Large intestine (tissue), 3 donors: ENCODE measurements around the gene MAG. TPM values are rescaled to one million over a fixed set of nuclear protein-coding genes. Genes with fewer than 3 reads are reported as not detected.

Experiments used
- DNase-seq, 2 donors: peaks; one replicate each; pipeline versions ENCODE4 v3.0.0 to v3.0.0-alpha.2; 2013
- H3K27ac ChIP-seq: one replicate; pipeline ENCODE4 v1.5.1; 2013; ENCODE audit warnings: low read length
- H3K27me3 ChIP-seq: 2 replicates; pipeline ENCODE4 v1.6.1; 2013; ENCODE audit warnings: low read length; ENCODE audit not compliant: control insufficient read depth, insufficient read depth
- H3K36me3 ChIP-seq: 2 replicates; pipeline ENCODE4 v1.6.1; 2013; ENCODE audit warnings: low read length; ENCODE audit not compliant: control insufficient read depth, insufficient read depth
- H3K4me1 ChIP-seq: one replicate; pipeline ENCODE4 v1.6.1; 2013; ENCODE audit warnings: low read length; ENCODE audit not compliant: control insufficient read depth, insufficient read depth
- H3K4me3 ChIP-seq: one replicate; pipeline ENCODE4 v1.5.1; 2013; ENCODE audit warnings: low read length
- H3K9me3 ChIP-seq: one replicate; pipeline ENCODE4 v1.6.1; 2013; ENCODE audit warnings: mild to moderate bottlenecking, low read depth, low read length, moderate library complexity; ENCODE audit not compliant: control insufficient read depth
- WGBS: methylation state at CpG from one replicate; pipeline ENCODE4 v1.1.5; 2013; ENCODE audit warnings: low lambda C conversion rate; ENCODE audit not compliant: insufficient coverage; 5-methylcytosine and 5-hydroxymethylcytosine counted together
- polyA plus RNA-seq: library from polyadenylated mRNA; unstranded; fragments of 120-200 nt; gene quantifications from one replicate; pipeline ENCODE4 v1.2.1, GENCODE V29; 2013

The MAG gene
- polyA plus RNA-seq, 1 donor = 0.37 TPM

- H3K9me3 ChIP-seq = peaks cover 15% of the 10 kb centered on the region
- H3K27me3 ChIP-seq = no peaks in the 10 kb centered on the region
- H3K27ac ChIP-seq = no peak overlapping the region
- no peaks in the 10 kb centered on the region for H3K36me3 ChIP-seq
- no CpG with 5 or more reads among the region's 55 CpGs for WGBS
- no peak for DNase-seq
- no peaks in the 10 kb centered on the region for H3K4me1 ChIP-seq
- H3K4me3 ChIP-seq = no peak overlapping the region
Measured at GRCh38 chr19:35299523-35300338, 7.8 kb downstream of the MAG start.

- Histone ChIP-seq H3K9me3 (peaks cover 15% of the 10 kb centered on the region), H3K27me3 (no peaks in the 10 kb centered on the region), H3K36me3 (no peaks in the 10 kb centered on the region), H3K27ac (no peak overlapping the region), H3K4me1 (no peaks in the 10 kb centered on the region), H3K4me3 (no peak overlapping the region)
- WGBS = no CpG with 5 or more reads among the region's 10 CpGs
- DNase-seq = no peak
Measured at GRCh38 chr19:35300339-35300649, 8.3 kb downstream of the MAG start.

- H3K27me3 ChIP-seq = no peaks in the 10 kb centered on the region
- H3K4me1 ChIP-seq = no peaks in the 10 kb centered on the region
- no peak for DNase-seq
- WGBS = no CpG with 5 or more reads among the region's 2 CpGs
- no peak overlapping the region for H3K4me3 ChIP-seq
- H3K36me3 ChIP-seq = no peaks in the 10 kb centered on the region
- peaks cover 15% of the 10 kb centered on the region for H3K9me3 ChIP-seq
- no peak overlapping the region for H3K27ac ChIP-seq
Measured at GRCh38 chr19:35301961-35302360, 10.0 kb downstream of the MAG start.

- no CpG with 5 or more reads among the region's 16 CpGs for WGBS
- Histone ChIP-seq H3K36me3 (no peaks in the 10 kb centered on the region), H3K4me1 (no peaks in the 10 kb centered on the region), H3K27ac (no peak overlapping the region), H3K9me3 (peaks cover 14% of the 10 kb centered on the region), H3K4me3 (no peak overlapping the region), H3K27me3 (no peaks in the 10 kb centered on the region)
- no peak for DNase-seq
Measured at GRCh38 chr19:35302446-35302845, 10.5 kb downstream of the MAG start.

- H3K4me3 ChIP-seq = no peak overlapping the region
- H3K9me3 ChIP-seq = peaks cover 8% of the 10 kb centered on the region
- H3K27ac ChIP-seq = no peak overlapping the region
- no peak for DNase-seq
- H3K36me3 ChIP-seq = no peaks in the 10 kb centered on the region
- WGBS = 100% methylated on average over 1 of the region's 6 CpGs
- H3K27me3 ChIP-seq = no peaks in the 10 kb centered on the region
- H3K4me1 ChIP-seq = no peaks in the 10 kb centered on the region
Measured at GRCh38 chr19:35303357-35303915, 11.5 kb downstream of the MAG start.

- Histone ChIP-seq H3K27me3 (no peaks in the 10 kb centered on the region), H3K36me3 (no peaks in the 10 kb centered on the region), H3K27ac (no peak overlapping the region), H3K4me3 (no peak overlapping the region), H3K9me3 (peaks cover 3% of the 10 kb centered on the region), H3K4me1 (peaks cover under 1% of the 10 kb centered on the region)
- no CpG with 5 or more reads among the region's 11 CpGs for WGBS
- DNase-seq = no peak
Measured at GRCh38 chr19:35304036-35304435, 12.1 kb downstream of the MAG start.

- Histone ChIP-seq H3K27me3 (no peaks in the 10 kb centered on the region), H3K9me3 (peaks cover 4% of the 10 kb centered on the region), H3K4me1 (peaks cover 8% of the 10 kb centered on the region), H3K27ac (no peak overlapping the region), H3K36me3 (no peaks in the 10 kb centered on the region), H3K4me3 (no peak overlapping the region)
- DNase-seq = no peak
- 80% methylated on average over 1 of the region's 6 CpGs for WGBS
Measured at GRCh38 chr19:35305181-35305580, 13.2 kb downstream of the MAG start.

GRCh38 chr19:35306473-35307246, 14.7 kb downstream of the MAG start:
- no peaks in the 10 kb centered on the region for H3K27me3 ChIP-seq
- DNase-seq = no peak
- no CpG with 5 or more reads among the region's 20 CpGs for WGBS

GRCh38 chr19:35307931-35308330, 16.0 kb downstream of the MAG start:
- DNase-seq = no peak
- Histone ChIP-seq H3K27me3 (no peaks in the 10 kb centered on the region), H3K4me3 (no peak overlapping the region), H3K4me1 (peaks cover 8% of the 10 kb centered on the region), H3K27ac (no peak overlapping the region), H3K9me3 (peaks cover 4% of the 10 kb centered on the region), H3K36me3 (no peaks in the 10 kb centered on the region)
- no CpG with 5 or more reads among the region's 10 CpGs for WGBS

More at GRCh38 chr19:35306473-35307246, 14.7 kb downstream of the MAG start:
- Histone ChIP-seq H3K36me3 (no peaks in the 10 kb centered on the region), H3K27ac (no peak overlapping the region), H3K9me3 (peaks cover 4% of the 10 kb centered on the region), H3K4me1 (peaks cover 8% of the 10 kb centered on the region), H3K4me3 (no peak overlapping the region)

GRCh38 chr19:35308910-35309309, 16.9 kb downstream of the MAG start:
- no peak for DNase-seq
- Histone ChIP-seq H3K27ac (no peak overlapping the region), H3K9me3 (peaks cover 4% of the 10 kb centered on the region), H3K4me3 (no peak overlapping the region), H3K4me1 (peaks cover 8% of the 10 kb centered on the region), H3K36me3 (no peaks in the 10 kb centered on the region), H3K27me3 (no peaks in the 10 kb centered on the region)
- 80% methylated on average over 1 of the region's 7 CpGs for WGBS
